Measurements from ENCODE around the gene CTNNA3.

Gene CTNNA3

GRCh38 chr10:67011981-67012380 lies 684.0 kb downstream of the CTNNA3 start:
- DNase-seq (ENCODE audit: low read depth) = no peak

DNA sequence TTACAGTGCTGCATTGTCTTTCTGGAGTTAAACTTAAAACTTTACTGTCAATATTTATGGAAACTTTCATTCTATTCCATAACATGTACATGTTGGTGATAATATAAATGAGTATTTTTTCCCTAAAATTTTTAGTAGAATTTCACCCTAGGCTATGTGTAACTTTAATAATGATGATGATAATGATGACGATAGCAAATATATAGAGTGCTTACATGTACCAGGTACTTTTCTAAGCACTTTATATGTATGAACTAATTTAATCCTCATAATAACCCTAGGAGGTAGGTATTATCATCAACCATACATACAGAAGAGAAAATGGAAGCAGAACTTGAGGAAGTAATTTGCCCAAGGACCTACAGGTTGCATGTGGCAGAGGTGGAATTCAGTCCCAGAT lies 684.5 kb downstream of the CTNNA3 start:
- DNase-seq (ENCODE audit: low read depth) = no peak

DNA sequence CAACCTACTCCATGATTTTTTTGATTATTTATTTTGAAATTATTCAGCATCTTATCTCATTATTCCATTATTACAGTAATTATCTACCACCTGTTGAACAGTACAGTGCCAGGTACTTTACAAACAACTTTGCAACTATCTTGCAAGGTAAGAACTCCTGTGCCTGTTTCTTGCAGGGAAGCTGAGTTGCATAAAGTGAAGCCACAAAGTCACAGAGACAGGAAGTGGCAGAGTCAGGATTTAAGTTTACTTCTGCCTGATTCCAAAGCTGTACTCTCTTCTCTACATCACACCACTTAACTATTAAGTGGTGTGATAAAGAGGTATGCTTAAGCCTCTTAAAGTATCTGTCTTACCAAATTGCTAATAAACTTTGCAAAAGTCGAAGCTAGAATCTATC lies 690.0 kb downstream of the CTNNA3 start:
- no peak for DNase-seq (ENCODE audit: low read depth)

GRCh38 chr10:67004690-67005089 lies 691.3 kb downstream of the CTNNA3 start:
- DNase-seq (ENCODE audit: low read depth) = no peak

DNA sequence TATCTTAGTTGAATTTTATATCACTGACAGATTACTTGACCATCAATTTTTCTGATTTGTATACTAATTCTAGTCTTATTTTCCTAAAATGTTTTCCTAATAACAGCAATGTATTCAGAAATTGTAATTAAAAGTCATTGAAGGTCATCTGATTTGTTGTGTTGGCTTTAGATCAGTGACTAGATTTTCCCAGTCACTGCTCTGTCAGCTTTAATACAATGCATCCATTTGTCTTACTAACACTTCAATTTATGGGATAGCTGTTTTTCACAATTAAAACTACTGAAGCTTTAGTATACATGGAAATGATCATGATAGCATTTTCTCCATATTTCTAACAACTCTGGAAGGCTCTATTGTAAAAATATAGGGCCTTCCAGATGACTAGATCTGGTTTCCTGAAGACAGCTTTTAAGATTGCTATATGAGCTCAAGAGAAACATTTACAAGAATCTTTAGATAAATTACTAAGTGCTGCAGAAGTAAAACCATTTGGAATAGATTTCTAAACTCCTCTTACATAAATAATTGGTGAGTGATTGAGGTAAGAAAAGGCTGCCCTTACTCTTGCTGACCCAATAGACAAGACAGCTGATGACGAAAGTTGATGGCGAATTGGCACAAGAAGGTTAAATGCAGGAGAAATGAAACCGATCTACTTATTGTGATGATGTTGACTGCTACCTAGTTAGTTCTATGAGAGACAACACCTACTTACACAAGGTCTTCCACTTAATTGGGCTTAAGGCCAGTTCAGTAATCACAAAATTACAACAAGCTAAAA lies 696.0 kb downstream of the CTNNA3 start:
- no peak for DNase-seq (ENCODE audit: low read depth)

DNA sequence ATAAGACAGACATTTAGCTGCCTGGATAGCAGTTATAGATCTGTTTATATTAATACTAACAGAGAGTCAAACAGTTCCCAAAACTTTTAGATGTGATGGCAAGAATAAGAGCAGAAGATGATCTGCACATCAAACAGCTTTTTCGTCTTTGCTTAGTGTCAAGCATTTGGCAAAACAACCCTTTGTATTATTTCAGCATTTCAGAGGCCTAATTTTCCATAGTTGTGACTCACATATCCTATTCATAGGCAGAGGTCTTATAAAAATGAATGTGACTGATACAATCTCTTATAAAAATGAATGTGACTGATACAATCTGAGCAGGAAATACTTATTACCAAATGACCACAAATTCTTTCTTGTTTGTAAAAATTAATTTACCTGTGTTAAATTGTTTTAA lies 699.0 kb downstream of the CTNNA3 start:
- DNase-seq (ENCODE audit: low read depth) = no peak

DNA sequence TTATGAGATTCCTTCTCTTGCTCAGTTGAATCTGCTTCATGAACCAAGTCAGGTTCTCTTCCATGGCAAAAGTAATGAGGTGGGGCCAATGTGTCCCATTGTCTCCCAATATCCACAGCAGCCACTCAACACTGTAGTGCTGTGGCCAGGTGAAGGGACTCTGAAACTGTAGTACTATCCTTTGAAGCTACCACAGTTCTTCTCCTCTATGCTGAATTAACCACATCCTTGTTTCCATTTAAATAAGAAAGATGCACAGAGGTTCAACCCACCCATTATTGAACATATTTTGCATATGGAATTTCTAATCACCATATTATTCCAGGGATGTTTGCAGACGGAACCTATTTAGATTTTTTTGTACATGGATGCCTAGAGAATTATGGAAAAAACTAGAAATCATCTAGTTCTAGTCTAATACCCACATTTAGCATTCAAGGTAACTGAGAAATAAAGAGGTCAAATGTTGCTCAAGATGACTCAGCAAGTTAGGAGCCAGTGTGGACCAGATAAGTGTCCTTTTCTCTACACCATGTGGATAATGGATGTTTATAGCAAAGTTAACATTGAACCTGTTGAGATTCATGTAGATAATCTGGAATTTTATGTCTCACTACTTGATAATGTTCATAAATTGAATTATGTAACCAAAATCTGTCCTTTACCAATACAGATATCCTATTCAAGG lies 705.7 kb downstream of the CTNNA3 start:
- DNase-seq (ENCODE audit: low read depth) = no peak

GRCh38 chr10:66983475-66983818 lies 712.5 kb downstream of the CTNNA3 start:
- no peak for DNase-seq (ENCODE audit: low read depth)

DNA sequence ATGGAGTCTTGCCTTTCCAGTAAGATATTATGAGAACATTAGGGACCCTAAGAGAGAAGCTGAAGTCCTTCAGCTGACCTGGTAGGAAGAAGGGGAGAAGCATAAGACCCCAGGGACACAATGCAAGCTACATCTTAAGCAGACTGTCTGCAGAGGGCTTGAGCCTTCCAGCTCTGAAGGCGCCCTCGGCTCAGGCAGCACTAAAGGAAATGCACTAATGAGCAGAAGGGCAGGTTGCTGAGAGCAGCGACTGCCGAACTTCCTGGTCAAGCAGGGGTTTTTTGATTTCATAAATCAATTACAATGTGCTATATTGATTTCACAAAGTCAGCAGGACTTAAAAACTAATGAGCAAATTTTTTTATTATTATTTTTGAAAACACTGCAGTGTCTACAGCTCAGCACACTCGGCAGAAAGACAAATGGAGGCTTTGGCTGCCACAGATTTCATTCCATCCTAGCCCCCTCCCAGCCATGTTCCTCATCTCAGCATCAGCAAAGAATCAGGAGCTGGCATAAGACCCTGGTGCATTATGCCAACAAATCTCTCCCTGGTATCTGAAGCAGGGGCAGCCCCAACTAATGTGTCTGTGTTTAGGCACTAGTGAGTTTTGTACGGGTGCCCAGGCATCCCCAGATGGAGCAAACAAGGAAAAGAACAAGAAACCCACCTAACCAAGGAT lies 713.1 kb downstream of the CTNNA3 start:
- DNase-seq (ENCODE audit: low read depth) = no peak

DNA sequence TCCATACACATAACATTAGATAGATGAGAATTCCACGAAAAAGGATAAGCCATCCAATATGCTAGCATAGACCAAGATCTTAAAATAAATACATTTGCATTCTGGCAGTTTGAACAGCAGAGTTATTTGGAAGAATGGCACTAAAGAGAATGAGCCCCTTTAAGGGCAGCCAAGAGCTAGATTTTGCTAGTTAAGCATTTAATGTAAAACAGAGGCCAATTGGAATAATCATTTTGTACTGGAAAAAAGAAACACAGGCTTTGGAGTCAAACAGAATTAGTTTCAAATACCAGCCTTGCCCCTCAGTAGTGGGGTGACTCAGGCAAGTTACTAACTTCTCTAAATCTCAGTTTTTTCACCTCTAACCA lies 714.0 kb downstream of the CTNNA3 start:
- DNase-seq (ENCODE audit: low read depth) = no peak

- no peak for DNase-seq (ENCODE audit: low read depth)
Measured at GRCh38 chr10:66981361-66982052, 714.5 kb downstream of the CTNNA3 start.

- DNase-seq (ENCODE audit: low read depth) = no peak
Measured at GRCh38 chr10:66980246-66980815, 715.7 kb downstream of the CTNNA3 start.

GRCh38 chr10:66964946-66965345 lies 731.0 kb downstream of the CTNNA3 start:
- no peak for DNase-seq (ENCODE audit: low read depth)

DNA sequence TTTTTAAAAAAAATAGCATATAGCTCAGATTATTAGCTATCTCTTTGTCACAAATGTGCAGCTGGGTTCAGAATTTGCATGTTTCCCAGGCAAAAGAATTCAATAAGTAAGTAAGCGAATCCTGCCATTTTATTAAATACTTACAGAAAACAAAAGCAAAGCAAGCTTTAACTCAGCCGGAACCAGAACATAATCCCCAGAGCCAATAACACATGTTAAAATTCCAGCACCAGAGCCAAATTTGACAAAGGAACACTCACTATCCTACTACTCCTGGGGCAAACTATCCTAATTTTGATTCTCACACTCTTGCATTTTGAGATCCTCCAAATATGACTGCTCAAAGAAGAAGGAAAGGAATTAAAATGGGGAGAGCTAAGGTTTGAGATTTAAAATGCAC lies 737.5 kb downstream of the CTNNA3 start:
- no peak for DNase-seq (ENCODE audit: low read depth)

- no peak for DNase-seq (ENCODE audit: low read depth)
Measured at GRCh38 chr10:66951896-66952295, 744.1 kb downstream of the CTNNA3 start.

GRCh38 chr10:66943590-66943989 lies 752.4 kb downstream of the CTNNA3 start:
- no peak for DNase-seq (ENCODE audit: low read depth)

DNA sequence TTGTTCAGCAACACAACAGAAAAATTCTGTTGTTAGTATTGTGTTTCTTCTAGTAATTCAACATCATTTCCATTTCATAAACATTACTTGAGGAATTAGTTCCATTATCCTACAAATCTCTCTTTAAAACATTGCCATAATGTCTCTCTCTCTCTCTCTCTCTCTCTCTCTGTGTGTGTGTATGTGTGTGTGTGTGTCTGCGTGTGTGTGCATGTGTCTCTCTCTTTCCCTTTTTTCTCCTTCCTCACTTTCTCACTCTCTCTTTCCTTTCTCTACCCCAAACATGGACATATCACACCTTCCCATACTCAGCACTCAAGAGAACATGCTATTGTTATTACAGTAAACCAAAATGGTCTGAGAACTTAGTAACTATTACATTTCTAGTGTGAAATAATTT lies 753.6 kb downstream of the CTNNA3 start:
- no peak for DNase-seq (ENCODE audit: low read depth)

GRCh38 chr10:66941491-66941890 lies 754.5 kb downstream of the CTNNA3 start:
- no peak for DNase-seq (ENCODE audit: low read depth)

DNA sequence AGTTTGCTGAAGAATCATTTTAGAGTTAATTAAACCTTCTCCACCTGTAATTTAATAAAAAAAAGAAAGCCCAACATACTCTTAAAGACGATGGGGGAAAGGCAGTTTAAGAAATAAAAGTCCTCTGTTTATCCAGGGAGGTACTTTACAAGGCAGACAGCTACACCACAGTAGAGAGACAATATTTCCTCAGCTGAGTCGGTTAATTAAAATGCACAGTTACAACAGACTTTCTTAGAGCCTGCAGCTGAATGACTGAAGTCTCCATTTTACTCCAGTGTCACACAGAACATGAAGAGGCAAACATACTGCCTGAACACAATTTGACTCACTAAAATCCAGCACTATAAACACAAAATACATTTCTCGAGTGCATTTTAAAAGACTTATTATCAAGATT lies 755.0 kb downstream of the CTNNA3 start:
- DNase-seq (ENCODE audit: low read depth) = no peak

GRCh38 chr10:66934711-66935110 lies 761.3 kb downstream of the CTNNA3 start:
- no peak for DNase-seq (ENCODE audit: low read depth)

DNA sequence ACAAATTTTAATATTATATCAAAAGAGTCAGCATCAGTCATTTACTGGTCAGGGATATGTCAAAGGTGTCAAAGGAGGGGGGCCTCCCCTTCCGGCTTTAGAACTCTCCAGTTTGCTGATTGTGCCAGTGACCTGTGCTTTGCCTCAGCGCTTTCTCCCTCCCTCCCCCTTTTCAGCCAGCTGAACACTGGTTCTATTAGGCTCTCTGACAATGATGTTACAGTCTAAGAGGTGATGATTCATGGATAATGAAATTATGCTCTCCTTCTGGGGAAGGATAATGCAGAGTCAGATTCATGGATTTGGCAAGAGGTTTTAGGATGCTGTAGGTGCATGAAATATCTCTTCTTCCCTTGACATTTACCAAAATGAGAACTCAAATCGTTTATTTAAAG lies 764.0 kb downstream of the CTNNA3 start:
- no peak for DNase-seq (ENCODE audit: low read depth)

- no peak for DNase-seq (ENCODE audit: low read depth)
Measured at GRCh38 chr10:66931340-66931948, 764.6 kb downstream of the CTNNA3 start.
